ENCODE measurements around the gene RPS15. TPM values are rescaled to one million over a fixed set of nuclear protein-coding genes. Genes with fewer than 3 reads are reported as not detected.

RPS15 gene
- total and polyA plus RNA-seq, 8 donors: 596 to 1,709 (median 905) TPM

DNA sequence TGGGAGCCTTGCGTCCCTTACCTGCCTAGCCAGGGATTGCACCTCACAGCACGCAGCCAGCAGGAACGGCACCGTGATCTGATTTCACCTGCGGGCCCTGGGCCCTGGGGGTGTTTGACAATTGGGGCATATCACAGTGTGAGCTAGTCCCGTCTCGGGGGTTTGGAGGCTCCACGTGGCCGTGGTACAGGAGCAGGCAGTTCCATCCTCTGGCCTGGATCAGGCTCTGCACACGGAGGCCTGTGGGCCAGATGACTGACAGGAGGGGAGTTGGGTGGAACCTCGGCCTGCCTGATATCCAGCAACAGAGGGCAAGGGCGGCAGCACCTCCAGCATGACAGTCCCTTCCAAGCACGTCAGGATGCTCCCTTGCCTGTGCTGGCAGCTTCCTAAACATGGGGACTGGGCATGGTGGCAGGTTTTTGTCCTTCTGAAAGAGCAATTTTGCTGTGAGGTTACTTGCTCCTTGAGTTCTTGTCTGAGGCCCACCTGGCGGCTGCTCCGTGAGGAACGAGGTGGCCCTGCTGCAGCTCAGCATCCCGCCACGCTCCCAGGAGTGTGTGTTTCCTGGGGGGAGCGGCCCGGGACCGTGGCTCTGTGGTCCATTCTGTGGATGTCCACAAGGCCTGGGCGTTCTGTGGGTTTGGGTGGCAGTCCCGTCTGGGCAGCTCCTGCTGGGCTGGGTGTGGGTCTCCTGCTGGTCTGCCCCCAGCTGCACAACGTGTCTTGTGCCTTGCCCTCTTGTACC, 6.3 kb upstream of the RPS15 start:
- no peaks in the 10 kb centered on the region for H3K9me3 ChIP-seq
- 91 to 94% methylated on average over 24 of the region's 24 CpGs for WGBS, 2 donors
- DNase-seq (peak in 2 of 6 donors; percentile 26 to 53), FAIRE-seq (no peak), ATAC-seq (no peak)
- H3K27me3 ChIP-seq: no peaks in the 10 kb centered on the region
- intact Hi-C loops (cut with DNase I): no loop called here
- H3K27ac ChIP-seq: no peak overlapping the region
- H3K4me1 ChIP-seq: no peaks in the 10 kb centered on the region
- H3K4me3 ChIP-seq: no peak overlapping the region
- TF ChIP-seq, protein P1, sequence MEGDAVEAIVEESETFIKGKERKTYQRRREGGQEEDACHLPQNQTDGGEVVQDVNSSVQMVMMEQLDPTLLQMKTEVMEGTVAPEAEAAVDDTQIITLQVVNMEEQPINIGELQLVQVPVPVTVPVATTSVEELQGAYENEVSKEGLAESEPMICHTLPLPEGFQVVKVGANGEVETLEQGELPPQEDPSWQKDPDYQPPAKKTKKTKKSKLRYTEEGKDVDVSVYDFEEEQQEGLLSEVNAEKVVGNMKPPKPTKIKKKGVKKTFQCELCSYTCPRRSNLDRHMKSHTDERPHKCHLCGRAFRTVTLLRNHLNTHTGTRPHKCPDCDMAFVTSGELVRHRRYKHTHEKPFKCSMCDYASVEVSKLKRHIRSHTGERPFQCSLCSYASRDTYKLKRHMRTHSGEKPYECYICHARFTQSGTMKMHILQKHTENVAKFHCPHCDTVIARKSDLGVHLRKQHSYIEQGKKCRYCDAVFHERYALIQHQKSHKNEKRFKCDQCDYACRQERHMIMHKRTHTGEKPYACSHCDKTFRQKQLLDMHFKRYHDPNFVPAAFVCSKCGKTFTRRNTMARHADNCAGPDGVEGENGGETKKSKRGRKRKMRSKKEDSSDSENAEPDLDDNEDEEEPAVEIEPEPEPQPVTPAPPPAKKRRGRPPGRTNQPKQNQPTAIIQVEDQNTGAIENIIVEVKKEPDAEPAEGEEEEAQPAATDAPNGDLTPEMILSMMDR (IDR thresholded peaks at IDR 0.05): no peak
- peaks cover 0 to 59% (median 22%) of the 10 kb centered on the region in 3 donors for H3K36me3 ChIP-seq

GRCh38 chr19:1432507-1432887, 5.7 kb upstream of the RPS15 start:
- Histone ChIP-seq H3K9me3 (no peaks in the 10 kb centered on the region), H3K36me3 (peaks cover 0 to 59% (median 22%) of the 10 kb centered on the region in 3 donors), H3K4me1 (no peaks in the 10 kb centered on the region), H3K27ac (no peak overlapping the region), H3K27me3 (no peaks in the 10 kb centered on the region), H3K4me3 (no peak overlapping the region)
- DNase-seq (no peak), ATAC-seq (no peak), FAIRE-seq (no peak)
- TF ChIP-seq, protein P1 (IDR thresholded peaks at IDR 0.05): no peak
- 95 to 96% methylated on average over 16 of the region's 16 CpGs for WGBS, 2 donors
- intact Hi-C loops (cut with DNase I): no loop called here

DNA sequence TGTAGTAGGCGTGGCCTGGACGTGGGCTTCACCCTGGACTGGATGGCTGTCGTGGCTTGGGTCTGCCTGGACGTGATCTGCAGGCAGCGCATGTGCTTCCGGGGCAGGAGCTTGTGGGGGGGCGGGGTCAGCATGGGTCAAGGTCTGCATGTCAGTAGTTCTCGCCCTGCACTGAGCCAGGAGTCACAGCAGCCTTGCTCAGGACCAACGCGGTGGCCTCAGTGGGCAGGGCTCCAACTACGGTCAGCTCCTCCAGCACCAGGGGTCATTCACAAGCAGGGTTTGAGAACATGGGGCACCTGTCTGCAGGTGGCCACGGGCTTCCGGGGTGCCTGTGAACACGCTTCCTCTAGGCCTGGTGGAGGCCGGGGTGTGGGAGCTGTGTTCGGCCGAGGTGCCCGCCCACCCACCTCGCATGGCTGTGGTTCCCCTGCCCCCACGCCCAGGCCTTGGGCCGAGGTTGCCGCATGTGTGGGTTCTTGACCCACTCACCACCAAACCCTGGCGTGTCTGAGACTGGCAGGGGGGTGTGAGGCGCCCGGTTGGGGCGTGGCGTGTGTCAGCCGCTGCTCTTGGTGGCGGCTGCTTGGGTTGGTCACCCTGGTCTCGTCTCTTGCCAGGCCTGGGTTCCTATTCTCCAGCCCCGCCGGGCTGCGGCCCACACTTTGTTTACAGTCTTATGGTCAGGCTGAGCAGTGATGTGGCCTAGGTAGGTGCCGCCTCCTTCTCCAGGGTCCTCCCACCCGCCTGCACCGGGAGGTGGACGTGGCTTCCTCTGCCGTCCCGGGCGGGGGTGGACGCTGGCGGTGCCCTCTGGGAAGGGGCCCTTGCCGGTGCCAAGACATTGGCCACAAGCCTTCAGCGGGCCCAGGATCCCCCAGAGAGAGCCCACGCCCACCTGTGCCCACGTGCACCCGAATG, 4.8 kb upstream of the RPS15 start:
- Histone ChIP-seq H3K36me3 (peaks cover 0 to 59% (median 22%) of the 10 kb centered on the region in 3 donors), H3K27me3 (no peaks in the 10 kb centered on the region), H3K27ac (no peak overlapping the region), H3K9me3 (no peaks in the 10 kb centered on the region), H3K4me3 (no peak overlapping the region), H3K4me1 (no peaks in the 10 kb centered on the region)
- TF ChIP-seq, protein P1 (IDR thresholded peaks at IDR 0.05): no peak
- intact Hi-C loops (cut with DNase I): no loop called here
- no peak for FAIRE-seq
- peak in 2 of 6 donors; percentile 47 to 57 for DNase-seq
- ATAC-seq: no peak
- WGBS, 2 donors: 90 to 93% methylated on average over 47 of the region's 47 CpGs

DNA sequence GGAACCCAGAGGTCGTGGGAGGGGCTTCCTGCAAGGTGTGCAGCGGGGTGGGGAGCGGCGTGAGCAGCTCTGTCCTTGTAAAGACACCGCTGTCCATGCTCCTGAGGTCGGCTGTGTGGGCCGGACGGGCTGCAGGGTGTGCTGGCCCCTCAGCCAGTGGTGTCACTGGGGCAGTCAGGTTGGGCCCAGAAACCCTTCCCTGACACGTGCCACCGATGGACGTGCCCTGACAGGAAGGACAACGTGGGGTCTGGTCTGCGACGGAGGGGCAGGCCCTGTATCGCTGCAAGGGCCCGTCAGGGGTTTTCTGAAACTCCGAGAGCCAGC, 4.2 kb upstream of the RPS15 start:
- FAIRE-seq: no peak
- Histone ChIP-seq H3K27me3 (no peaks in the 10 kb centered on the region), H3K9me3 (no peaks in the 10 kb centered on the region), H3K27ac (no peak overlapping the region), H3K36me3 (peaks cover 0 to 53% (median 21%) of the 10 kb centered on the region in 3 donors), H3K4me1 (no peaks in the 10 kb centered on the region), H3K4me3 (no peak overlapping the region)
- no peak for ATAC-seq
- peak in 1 of 6 donors; percentile 44 for DNase-seq
- TF ChIP-seq, protein P1 (IDR thresholded peaks at IDR 0.05): no peak
- intact Hi-C loops (cut with DNase I): no loop called here
- WGBS, 2 donors: 94 to 98% methylated on average over 17 of the region's 17 CpGs
